HEK293 (cell line): Measurements from ENCODE around the gene SKAP1.

Experiments
- CTCF ChIA-PET: fragments of 350-600 bp; formaldehyde crosslinking; extraction: SDS; loops from one replicate; lab custom pipeline; 2021; ENCODE audit warnings: antibody characterized with exemption; lab: Yijun Ruan, JAX
- POLR2A ChIA-PET: fragments of 300-600 bp; formaldehyde crosslinking; extraction: SDS; loops from one replicate; lab custom pipeline; 2020; ENCODE audit warnings: antibody characterized with exemption, inconsistent platforms; lab: Yijun Ruan, JAX
- H3K27ac ChIP-seq: fragments of 200-500 bp; sonication (Bioruptor generic); 2 replicates; pipeline ENCODE4 v1.5.1; 2014; ENCODE audit warnings: low read depth, low read length, control low read depth, inconsistent platforms; ENCODE audit errors: extremely low read depth
- H3K36me3 ChIP-seq, 2 experiments: fragments of 200-500 bp in 1 of 2; sonication (Bioruptor generic) in 1 of 2; 1 replicate in 1 of 2; 2 replicates in 1 of 2; pipeline ENCODE4 v1.5.1; 2014 to 2017; ENCODE audit warnings: inconsistent platforms in 2 of 2, low read length in 2 of 2; ENCODE audit not compliant: control insufficient read depth in 2 of 2, insufficient read depth in 1 of 2
- H3K4me1 ChIP-seq: fragments of 200-500 bp; sonication (Bioruptor generic); 2 replicates; pipeline ENCODE4 v1.5.1; 2014; ENCODE audit warnings: mild to moderate bottlenecking, low read length, inconsistent platforms; ENCODE audit not compliant: control insufficient read depth, insufficient read depth
- H3K4me3 ChIP-seq: 2 replicates; pipeline ENCODE4 v1.5.1; 2011; ENCODE audit warnings: low read depth, mild to moderate bottlenecking, control low read depth, low read length, moderate library complexity
- H3K9me3 ChIP-seq: fragments of 200-500 bp; sonication (Bioruptor generic); 2 replicates; pipeline ENCODE4 v1.5.1; 2014; ENCODE audit warnings: low read depth, low read length, inconsistent platforms; ENCODE audit not compliant: control insufficient read depth, insufficient read depth
- FEZF1 ChIP-seq: fragments of 450-650 bp; formaldehyde crosslinking; IDR thresholded peaks from 2 replicates; pipeline ENCODE4 v1.5.1; 2016; ENCODE audit warnings: missing biosample characterization, missing genetic modification characterization
- GLIS1 ChIP-seq: fragments of 450-650 bp; formaldehyde crosslinking; IDR thresholded peaks from 2 replicates; pipeline ENCODE4 v1.5.1; 2016; ENCODE audit warnings: missing biosample characterization, missing genetic modification characterization
- MYNN ChIP-seq: fragments of 450-650 bp; formaldehyde crosslinking; IDR thresholded peaks from 2 replicates; pipeline ENCODE4 v1.5.1; 2016; ENCODE audit warnings: missing biosample characterization, missing genetic modification characterization, borderline replicate concordance
- SP7 ChIP-seq: fragments of 450-650 bp; formaldehyde crosslinking; IDR thresholded peaks from 2 replicates; pipeline ENCODE4 v1.5.1; 2016; ENCODE audit warnings: missing biosample characterization, missing genetic modification characterization
- YY1 ChIP-seq: fragments of 450-650 bp; formaldehyde crosslinking; IDR thresholded peaks from 2 replicates; pipeline ENCODE4 v1.5.1; 2018; ENCODE audit warnings: missing biosample characterization, missing genetic modification characterization
- ZBTB1 ChIP-seq: fragments of 450-650 bp; formaldehyde crosslinking; IDR thresholded peaks from 2 replicates; pipeline ENCODE4 v1.5.1; 2016; ENCODE audit warnings: missing biosample characterization, missing genetic modification characterization
- ZBTB26 ChIP-seq: fragments of 450-650 bp; formaldehyde crosslinking; optimal IDR thresholded peaks from 2 replicates; pipeline ENCODE3; 2016; ENCODE audit warnings: missing biosample characterization, mild to moderate bottlenecking, missing genetic modification characterization
- ZBTB7A ChIP-seq: fragments of 450-650 bp; formaldehyde crosslinking; IDR thresholded peaks from 2 replicates; pipeline ENCODE4 v1.5.1; 2016; ENCODE audit warnings: low read depth, missing biosample characterization, missing genetic modification characterization
- ZIC2 ChIP-seq: fragments of 450-650 bp; formaldehyde crosslinking; IDR thresholded peaks from 2 replicates; pipeline ENCODE4 v1.5.1; 2016; ENCODE audit warnings: missing biosample characterization, missing genetic modification characterization
- ZNF121 ChIP-seq: fragments of 450-650 bp; formaldehyde crosslinking; IDR thresholded peaks from 2 replicates; pipeline ENCODE4 v1.5.1; 2016; ENCODE audit warnings: missing biosample characterization, missing genetic modification characterization
- ZNF132 ChIP-seq: fragments of 450-650 bp; formaldehyde crosslinking; IDR thresholded peaks from 2 replicates; pipeline ENCODE4 v1.5.1; 2017; ENCODE audit warnings: missing biosample characterization, missing genetic modification characterization, borderline replicate concordance
- ZNF169 ChIP-seq: fragments of 450-650 bp; formaldehyde crosslinking; IDR thresholded peaks from 2 replicates; pipeline ENCODE4 v1.5.1; 2016; ENCODE audit warnings: missing biosample characterization, missing genetic modification characterization
- ZNF18 ChIP-seq: fragments of 450-650 bp; formaldehyde crosslinking; IDR thresholded peaks from 2 replicates; pipeline ENCODE4 v1.5.1; 2016; ENCODE audit warnings: missing biosample characterization, missing genetic modification characterization
- ZNF2 ChIP-seq: fragments of 450-650 bp; formaldehyde crosslinking; IDR thresholded peaks from 2 replicates; pipeline ENCODE4 v1.5.1; 2016; ENCODE audit warnings: missing biosample characterization, missing genetic modification characterization
- ZNF292 ChIP-seq: fragments of 450-650 bp; formaldehyde crosslinking; IDR thresholded peaks from 2 replicates; pipeline ENCODE4 v1.5.1; 2016; ENCODE audit warnings: low read depth, missing biosample characterization, missing genetic modification characterization, borderline replicate concordance
- ZNF433 ChIP-seq: fragments of 450-650 bp; formaldehyde crosslinking; IDR thresholded peaks from 2 replicates; pipeline ENCODE4 v1.5.1; 2016; ENCODE audit warnings: missing biosample characterization, missing genetic modification characterization, low read depth
- ZNF48 ChIP-seq: fragments of 450-650 bp; formaldehyde crosslinking; IDR thresholded peaks from 2 replicates; pipeline ENCODE4 v1.5.1; 2016; ENCODE audit warnings: missing biosample characterization, missing genetic modification characterization
- ZNF548 ChIP-seq: fragments of 450-650 bp; formaldehyde crosslinking; IDR thresholded peaks from 2 replicates; pipeline ENCODE4 v1.5.1; 2016; ENCODE audit warnings: missing biosample characterization, missing genetic modification characterization
- ZNF610 ChIP-seq: fragments of 450-650 bp; formaldehyde crosslinking; IDR thresholded peaks from 2 replicates; pipeline ENCODE4 v1.5.1; 2016; ENCODE audit warnings: missing biosample characterization, missing genetic modification characterization, borderline replicate concordance
- ZNF639 ChIP-seq: fragments of 450-650 bp; formaldehyde crosslinking; IDR thresholded peaks from 2 replicates; pipeline ENCODE4 v1.5.1; 2016; ENCODE audit warnings: missing biosample characterization, missing genetic modification characterization
- ZNF777 ChIP-seq: fragments of 450-650 bp; formaldehyde crosslinking; IDR thresholded peaks from 2 replicates; pipeline ENCODE4 v1.5.1; 2017; ENCODE audit warnings: missing biosample characterization, missing genetic modification characterization, borderline replicate concordance
- TF ChIP-seq, protein P1 (sequence below): IDR thresholded peaks from 2 replicates; pipeline ENCODE4 v1.6.1; 2011; ENCODE audit warnings: mild to moderate bottlenecking, low read depth, low read length, borderline replicate concordance

Gene SKAP1

DNA sequence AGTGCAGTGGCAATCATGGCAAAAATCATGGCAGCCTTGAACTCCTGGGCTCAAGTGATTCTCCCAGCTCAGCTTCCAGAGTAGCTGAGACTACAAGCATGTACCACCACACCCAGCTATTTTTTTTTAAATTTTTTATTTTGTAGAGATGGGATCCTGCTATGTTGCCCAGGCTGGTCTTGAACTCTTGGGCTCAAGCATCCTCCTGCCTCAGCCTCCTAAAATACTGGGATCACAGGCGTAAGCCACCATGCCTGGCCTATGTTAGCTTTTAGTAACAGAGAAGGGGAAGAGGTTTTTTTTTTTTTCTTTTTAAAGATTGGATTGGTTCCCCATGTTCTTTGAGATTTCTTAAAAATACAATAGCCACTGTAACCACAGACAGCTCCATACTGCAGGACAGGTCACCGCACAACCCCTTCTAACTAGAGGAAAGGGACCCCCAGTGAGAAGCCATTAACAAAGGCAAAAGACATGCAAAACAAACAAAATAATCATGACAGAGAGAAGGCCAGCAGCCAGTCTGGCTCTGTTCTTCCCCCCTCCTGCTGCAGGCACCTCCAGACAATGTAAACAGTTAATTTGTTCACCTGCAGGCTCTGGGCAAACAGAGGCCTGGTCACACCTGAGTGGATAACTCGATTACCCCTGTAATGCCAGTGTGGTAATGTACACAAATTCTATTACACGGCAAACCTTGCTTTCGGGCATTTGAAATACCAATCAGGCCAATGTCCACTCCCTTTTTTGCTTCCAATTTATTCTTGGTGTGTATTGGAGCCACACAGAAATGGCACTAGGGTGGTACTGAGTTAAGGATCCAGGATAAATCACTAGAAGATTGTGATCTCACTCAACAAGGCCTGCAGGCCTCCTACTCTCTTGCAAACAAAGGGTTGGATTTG lies 269.6 kb downstream of the SKAP1 start:
- peak overlapping the region; percentile 70 for H3K27ac ChIP-seq
- CTCF ChIA-PET = interaction anchor here (0.6 to 1.4 kb wide), 7 partner anchors 11 to 462 kb away, joined by 3 to 5 read pairs (median 3); no protein-coding TSS in a partner anchor
- H3K36me3 ChIP-seq = no peaks in the 10 kb centered on the region
- H3K4me1 ChIP-seq = peaks cover 36% of the 10 kb centered on the region
- no peaks in the 10 kb centered on the region for H3K9me3 ChIP-seq
- H3K4me3 ChIP-seq = no peak overlapping the region
- POLR2A ChIA-PET = no interaction called here
- TF ChIP-seq ZNF18 (tag by site-specific recombination) = peak; percentile 76; the same call in 1 of the 2 replicates
- peak; percentile 91 for TF ChIP-seq GLIS1
- TF ChIP-seq ZIC2 (tag by site-specific recombination) = peak; percentile 88
- no peak for TF ChIP-seq ZNF433 (tag by site-specific recombination)
- TF ChIP-seq ZNF639 (tag by site-specific recombination) = no peak
- peak; percentile 94 for TF ChIP-seq ZNF121
- TF ChIP-seq FEZF1 = peak; percentile 91

DNA sequence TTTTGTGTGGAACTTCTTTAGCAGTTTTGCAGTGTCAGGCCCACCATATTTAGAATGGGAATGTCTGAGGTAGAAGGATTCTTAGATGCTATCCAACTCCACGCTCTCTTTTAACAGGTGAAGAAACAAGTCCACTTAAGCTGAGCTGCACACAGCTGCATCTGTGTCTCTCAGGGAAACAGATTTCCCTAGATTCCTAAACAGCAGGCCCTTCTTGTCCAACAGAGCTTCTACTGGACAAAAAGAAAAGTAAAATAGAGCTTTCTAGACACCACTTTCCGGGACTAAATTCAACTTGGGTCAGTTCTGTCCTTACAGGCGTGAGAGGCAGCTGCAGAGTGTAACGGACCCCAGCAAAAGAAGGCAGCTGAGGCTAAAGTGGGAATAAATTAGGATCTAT lies 270.8 kb downstream of the SKAP1 start:
- ChIA-PET CTCF (interaction anchor here (0.6 to 1.4 kb wide), 15 partner anchors 11 to 632 kb away, joined by 3 to 7 read pairs (median 4); no protein-coding TSS in a partner anchor), POLR2A (interaction anchor here (0.6 to 1.1 kb wide), 3 partner anchors 52 to 740 kb away, joined by 3 to 5 read pairs (median 4); partner anchors contain the start of gene SNX11)

More for the DNA sequence above, 270.8 kb downstream of the SKAP1 start:
- no peak for TF ChIP-seq ZNF548 (tag by site-specific recombination)
- TF ChIP-seq ZNF292 (tag by site-specific recombination) = no peak
- TF ChIP-seq YY1 = no peak
- no peak for TF ChIP-seq ZNF132 (tag by site-specific recombination)
- no peak for TF ChIP-seq ZNF777
- TF ChIP-seq ZNF610 (tag by site-specific recombination) = no peak
- TF ChIP-seq ZNF2 (tag by site-specific recombination) = no peak
- TF ChIP-seq ZNF169 (tag by site-specific recombination) = no peak
- TF ChIP-seq ZBTB7A (tag by site-specific recombination) = no peak
- TF ChIP-seq ZBTB1 (tag by site-specific recombination) = no peak
- TF ChIP-seq, protein P1, sequence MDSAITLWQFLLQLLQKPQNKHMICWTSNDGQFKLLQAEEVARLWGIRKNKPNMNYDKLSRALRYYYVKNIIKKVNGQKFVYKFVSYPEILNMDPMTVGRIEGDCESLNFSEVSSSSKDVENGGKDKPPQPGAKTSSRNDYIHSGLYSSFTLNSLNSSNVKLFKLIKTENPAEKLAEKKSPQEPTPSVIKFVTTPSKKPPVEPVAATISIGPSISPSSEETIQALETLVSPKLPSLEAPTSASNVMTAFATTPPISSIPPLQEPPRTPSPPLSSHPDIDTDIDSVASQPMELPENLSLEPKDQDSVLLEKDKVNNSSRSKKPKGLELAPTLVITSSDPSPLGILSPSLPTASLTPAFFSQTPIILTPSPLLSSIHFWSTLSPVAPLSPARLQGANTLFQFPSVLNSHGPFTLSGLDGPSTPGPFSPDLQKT = no peak
- no peak for TF ChIP-seq MYNN
- no peak for TF ChIP-seq ZBTB26 (tag by site-specific recombination)
- no peak for TF ChIP-seq SP7
- no peak for TF ChIP-seq ZNF48 (tag by site-specific recombination)
- TF ChIP-seq, all 188 proteins: peak for 0
- Histone ChIP-seq H3K4me3 (no peak overlapping the region), H3K4me1 (peaks cover 39% of the 10 kb centered on the region), H3K27ac (no peak overlapping the region), H3K9me3 (no peaks in the 10 kb centered on the region), H3K36me3 (no peaks in the 10 kb centered on the region)
